ENCODE measurements around the gene TNPO2. TPM values are rescaled to one million over a fixed set of nuclear protein-coding genes. Genes with fewer than 3 reads are reported as not detected.

Gene TNPO2
- total and polyA plus RNA-seq, 4 donors = 29.5 to 63.0 (median 43.1) TPM

- 1% methylated on average over 60 to 65 of the region's 65 CpGs for WGBS, 2 donors
- H3K27ac ChIP-seq (ENCODE audit: low read depth in 1 of 2, low read length in 1 of 2) = peak overlapping the region; percentile 89 to 92
- ATAC-seq (ENCODE audit: insufficient read depth, low FRiP score) (peak; percentile 40), DNase-seq (peak; percentile 89 to 92 (median 92))
- no peaks in the 10 kb centered on the region for H3K27me3 ChIP-seq (ENCODE audit: control insufficient read depth in 3 of 3, insufficient read depth in 3 of 3, low read length in 2 of 3)
- peak overlapping the region; percentile 79 for H3K4me3 ChIP-seq
- H3K9me3 ChIP-seq (ENCODE audit: control insufficient read depth in 4 of 4, insufficient read depth in 3 of 4, low read length in 3 of 4) = no peaks in the 10 kb centered on the region
- H3K4me1 ChIP-seq (ENCODE audit: control insufficient read depth in 5 of 5, insufficient read depth in 5 of 5, low read length in 5 of 5) = peaks cover 0 to 25% (median 10%) of the 10 kb centered on the region in 5 donors
- H3K9ac ChIP-seq (ENCODE audit: insufficient read depth in 1 of 2, low read length in 2 of 2) = peak overlapping the region; percentile 73 to 88
- H3K36me3 ChIP-seq (ENCODE audit: control insufficient read depth in 4 of 4, insufficient read depth in 4 of 4, low read length in 4 of 4) = peaks cover 0 to 12% (median 9%) of the 10 kb centered on the region in 4 donors
- TF ChIP-seq CTCF (IDR thresholded peaks at IDR 0.05; ENCODE audit: control extremely low read depth, extremely low read depth) = no peak
Observed at GRCh38 chr19:12721656-12722565, 1.8 kb downstream of the TNPO2 start.

GRCh38 chr19:12720851-12721655 is 2.7 kb downstream of the TNPO2 start:
- Histone ChIP-seq H3K9me3 (ENCODE audit: control insufficient read depth in 4 of 4, insufficient read depth in 3 of 4, low read length in 3 of 4) (no peaks in the 10 kb centered on the region), H3K27me3 (ENCODE audit: control insufficient read depth in 3 of 3, insufficient read depth in 3 of 3, low read length in 2 of 3) (no peaks in the 10 kb centered on the region), H3K4me3 (peak overlapping the region; percentile 79), H3K27ac (ENCODE audit: low read depth in 1 of 2, low read length in 1 of 2) (peak overlapping the region; percentile 89 to 92), H3K4me1 (ENCODE audit: control insufficient read depth in 5 of 5, insufficient read depth in 5 of 5, low read length in 5 of 5) (peaks cover 0 to 25% (median 10%) of the 10 kb centered on the region in 5 donors), H3K9ac (ENCODE audit: insufficient read depth in 1 of 2, low read length in 2 of 2) (peak overlapping the region; percentile 73 to 88), H3K36me3 (ENCODE audit: control insufficient read depth in 4 of 4, insufficient read depth in 4 of 4, low read length in 4 of 4) (peaks cover 0 to 18% (median 14%) of the 10 kb centered on the region in 4 donors)
- WGBS, 2 donors = 11 to 13% methylated on average over 41 to 59 of the region's 59 CpGs
- ATAC-seq (ENCODE audit: insufficient read depth, low FRiP score) = no peak
- no peak for TF ChIP-seq CTCF (IDR thresholded peaks at IDR 0.05; ENCODE audit: control extremely low read depth, extremely low read depth)
- peak in 2 of 3 donors; percentile 23 to 36 for DNase-seq

GRCh38 chr19:12720296-12720695 is 3.4 kb downstream of the TNPO2 start:
- 90 to 91% methylated on average over 10 of the region's 10 CpGs for WGBS, 2 donors
- Histone ChIP-seq H3K4me1 (ENCODE audit: control insufficient read depth in 5 of 5, insufficient read depth in 5 of 5, low read length in 5 of 5) (peaks cover 0 to 25% (median 10%) of the 10 kb centered on the region in 5 donors), H3K36me3 (ENCODE audit: control insufficient read depth in 4 of 4, insufficient read depth in 4 of 4, low read length in 4 of 4) (peaks cover 0 to 25% (median 19%) of the 10 kb centered on the region in 4 donors), H3K27me3 (ENCODE audit: control insufficient read depth in 3 of 3, insufficient read depth in 3 of 3, low read length in 2 of 3) (no peaks in the 10 kb centered on the region), H3K9me3 (ENCODE audit: control insufficient read depth in 4 of 4, insufficient read depth in 3 of 4, low read length in 3 of 4) (no peaks in the 10 kb centered on the region), H3K27ac (ENCODE audit: low read depth in 1 of 2, low read length in 1 of 2) (no peak overlapping the region), H3K9ac (ENCODE audit: insufficient read depth in 1 of 2, low read length in 2 of 2) (peak overlapping the region; percentile 30 to 49), H3K4me3 (no peak overlapping the region)
- ATAC-seq (ENCODE audit: insufficient read depth, low FRiP score) = no peak
- TF ChIP-seq CTCF (IDR thresholded peaks at IDR 0.05; ENCODE audit: control extremely low read depth, extremely low read depth) = no peak
- DNase-seq = no peak

Data from lung (tissue), 12 donors.